ENCODE data around the gene LAD1. TPM values are rescaled to one million over a fixed set of nuclear protein-coding genes. Genes with fewer than 3 reads are reported as not detected.

The LAD1 gene
- polyA plus RNA-seq, 3 donors, result not detected

DNA sequence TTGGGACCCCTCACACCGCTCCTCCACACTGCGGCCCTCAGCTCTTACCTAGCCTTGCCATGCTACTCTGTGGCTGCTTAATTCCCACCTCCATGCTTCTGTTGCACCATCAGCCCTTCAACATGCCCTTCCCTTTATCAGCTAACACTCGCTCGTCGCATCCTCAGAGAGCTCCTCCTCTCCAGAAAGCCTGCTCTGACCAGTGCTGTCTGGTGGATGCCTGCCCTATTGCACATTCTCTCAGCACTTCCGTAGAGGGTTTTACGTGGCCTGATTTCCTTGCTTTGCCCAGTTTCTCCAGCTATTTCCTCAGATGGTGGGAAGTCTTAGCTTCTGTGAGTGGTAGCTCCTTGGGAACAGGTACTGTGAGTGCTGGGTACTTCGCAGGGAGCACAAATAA is 10.3 kb upstream of the LAD1 start:
- Histone ChIP-seq H3K36me3 (replicated peaks in 1 of 2; ENCODE audit: control insufficient read depth in 1 of 2, insufficient read depth in 2 of 2, low read length in 2 of 2) (no peaks in the 10 kb centered on the region), H3K9me3 (replicated peaks in 1 of 2; ENCODE audit: control insufficient read depth in 1 of 2, insufficient read depth in 1 of 2, low read length in 2 of 2) (no peaks in the 10 kb centered on the region), H3K9ac (ENCODE audit: insufficient read depth, low read length, poor library complexity, severe bottlenecking) (no peak overlapping the region), H3K79me2 (ENCODE audit: insufficient read depth, low read length) (no peaks in the 10 kb centered on the region), H3K4me3 (replicated peaks in 1 of 3; ENCODE audit: low read depth in 2 of 3, low read length in 3 of 3) (no peak overlapping the region), H2AFZ (ENCODE audit: insufficient read depth, low read depth, low read length, poor library complexity, severe bottlenecking) (no peak overlapping the region), H3K27me3 (ENCODE audit: control insufficient read depth in 2 of 2, insufficient read depth in 2 of 2, low read length in 2 of 2) (no peaks in the 10 kb centered on the region), H3K27ac (ENCODE audit: low read depth in 1 of 2, low read length in 2 of 2) (no peak overlapping the region), H3K4me2 (replicated peaks; ENCODE audit: extremely low read depth, low read length, poor library complexity, severe bottlenecking) (no peak overlapping the region), H4K20me1 (ENCODE audit: insufficient read depth, low read length) (no peaks in the 10 kb centered on the region), H3K4me1 (ENCODE audit: control insufficient read depth in 1 of 2, insufficient read depth in 2 of 2, low read length in 2 of 2) (no peaks in the 10 kb centered on the region)
- TF ChIP-seq, protein P1, sequence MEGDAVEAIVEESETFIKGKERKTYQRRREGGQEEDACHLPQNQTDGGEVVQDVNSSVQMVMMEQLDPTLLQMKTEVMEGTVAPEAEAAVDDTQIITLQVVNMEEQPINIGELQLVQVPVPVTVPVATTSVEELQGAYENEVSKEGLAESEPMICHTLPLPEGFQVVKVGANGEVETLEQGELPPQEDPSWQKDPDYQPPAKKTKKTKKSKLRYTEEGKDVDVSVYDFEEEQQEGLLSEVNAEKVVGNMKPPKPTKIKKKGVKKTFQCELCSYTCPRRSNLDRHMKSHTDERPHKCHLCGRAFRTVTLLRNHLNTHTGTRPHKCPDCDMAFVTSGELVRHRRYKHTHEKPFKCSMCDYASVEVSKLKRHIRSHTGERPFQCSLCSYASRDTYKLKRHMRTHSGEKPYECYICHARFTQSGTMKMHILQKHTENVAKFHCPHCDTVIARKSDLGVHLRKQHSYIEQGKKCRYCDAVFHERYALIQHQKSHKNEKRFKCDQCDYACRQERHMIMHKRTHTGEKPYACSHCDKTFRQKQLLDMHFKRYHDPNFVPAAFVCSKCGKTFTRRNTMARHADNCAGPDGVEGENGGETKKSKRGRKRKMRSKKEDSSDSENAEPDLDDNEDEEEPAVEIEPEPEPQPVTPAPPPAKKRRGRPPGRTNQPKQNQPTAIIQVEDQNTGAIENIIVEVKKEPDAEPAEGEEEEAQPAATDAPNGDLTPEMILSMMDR (IDR thresholded peaks at IDR 0.05), result no peak
- Mint-ChIP-seq H3K27ac (no peak overlapping the region), H3K4me1 (peaks cover 2% of the 10 kb centered on the region), H3K27me3 (ENCODE audit: low read depth in 3 of 3) (peaks cover 4 to 10% (median 9%) of the 10 kb centered on the region in 3 donors), H3K9me3 (no peaks in the 10 kb centered on the region), H3K36me3 (no peaks in the 10 kb centered on the region), H3K4me3 (no peak overlapping the region)
- no peak for DNase-seq
- 94% methylated on average over 8 of the region's 8 CpGs for WGBS (ENCODE audit: insufficient coverage)
- intact Hi-C loops (cut with micrococcal nuclease), result no loop called here

DNA sequence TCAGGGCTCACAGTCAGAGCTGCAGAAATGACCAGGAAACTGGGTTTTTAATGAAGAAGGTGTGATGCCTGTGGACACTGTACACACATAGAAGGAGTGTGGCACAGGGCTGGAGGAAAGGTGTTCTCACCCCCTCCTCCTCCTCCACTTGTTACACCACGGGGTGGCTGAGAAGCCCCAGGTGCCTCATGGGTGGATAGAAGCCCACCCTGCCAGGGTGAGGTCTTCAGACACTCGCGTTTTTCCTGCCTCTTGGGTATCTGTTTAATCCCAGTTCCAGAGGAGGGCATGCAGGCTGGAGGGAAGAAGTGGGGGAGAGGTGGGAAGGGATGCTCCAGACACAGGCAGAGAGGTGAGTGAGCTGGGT is 9.7 kb upstream of the LAD1 start:
- no peaks in the 10 kb centered on the region for H3K79me2 ChIP-seq (ENCODE audit: insufficient read depth, low read length)
- intact Hi-C loops (cut with micrococcal nuclease), result no loop called here
- H3K27me3 ChIP-seq (ENCODE audit: control insufficient read depth in 2 of 2, insufficient read depth in 2 of 2, low read length in 2 of 2), result no peaks in the 10 kb centered on the region
- 83% methylated on average over 2 of the region's 3 CpGs for WGBS (ENCODE audit: insufficient coverage)
- no peak overlapping the region for H3K27ac ChIP-seq (ENCODE audit: low read depth in 1 of 2, low read length in 2 of 2)
- no peak overlapping the region for H2AFZ ChIP-seq (ENCODE audit: insufficient read depth, low read depth, low read length, poor library complexity, severe bottlenecking)
- no peak overlapping the region for H3K4me2 ChIP-seq (replicated peaks; ENCODE audit: extremely low read depth, low read length, poor library complexity, severe bottlenecking)
- DNase-seq, result no peak
- no peaks in the 10 kb centered on the region for H3K9me3 ChIP-seq (replicated peaks in 1 of 2; ENCODE audit: control insufficient read depth in 1 of 2, insufficient read depth in 1 of 2, low read length in 2 of 2)
- no peak overlapping the region for H3K4me3 Mint-ChIP-seq
- no peak overlapping the region for H3K27ac Mint-ChIP-seq
- TF ChIP-seq, protein P1 (IDR thresholded peaks at IDR 0.05), result no peak
- H3K36me3 ChIP-seq (replicated peaks in 1 of 2; ENCODE audit: control insufficient read depth in 1 of 2, insufficient read depth in 2 of 2, low read length in 2 of 2), result no peaks in the 10 kb centered on the region
- H3K4me1 Mint-ChIP-seq, result peaks cover 2% of the 10 kb centered on the region
- no peak overlapping the region for H3K4me3 ChIP-seq (replicated peaks in 1 of 3; ENCODE audit: low read depth in 2 of 3, low read length in 3 of 3)
- H3K27me3 Mint-ChIP-seq (ENCODE audit: low read depth in 3 of 3), result peaks cover 7 to 10% (median 9%) of the 10 kb centered on the region in 3 donors
- no peaks in the 10 kb centered on the region for H3K36me3 Mint-ChIP-seq
- no peaks in the 10 kb centered on the region for H3K9me3 Mint-ChIP-seq
- no peak overlapping the region for H3K9ac ChIP-seq (ENCODE audit: insufficient read depth, low read length, poor library complexity, severe bottlenecking)
- no peaks in the 10 kb centered on the region for H3K4me1 ChIP-seq (ENCODE audit: control insufficient read depth in 1 of 2, insufficient read depth in 2 of 2, low read length in 2 of 2)
- H4K20me1 ChIP-seq (ENCODE audit: insufficient read depth, low read length), result no peaks in the 10 kb centered on the region

All from CD14-positive monocyte (primary cell).